ENCODE results near the gene S100A12. TPM values are rescaled to one million over a fixed set of nuclear protein-coding genes. Genes with fewer than 3 reads are reported as not detected.

S100A12 gene
- total RNA-seq, 1 donor from 2014 or later, result not detected

DNA sequence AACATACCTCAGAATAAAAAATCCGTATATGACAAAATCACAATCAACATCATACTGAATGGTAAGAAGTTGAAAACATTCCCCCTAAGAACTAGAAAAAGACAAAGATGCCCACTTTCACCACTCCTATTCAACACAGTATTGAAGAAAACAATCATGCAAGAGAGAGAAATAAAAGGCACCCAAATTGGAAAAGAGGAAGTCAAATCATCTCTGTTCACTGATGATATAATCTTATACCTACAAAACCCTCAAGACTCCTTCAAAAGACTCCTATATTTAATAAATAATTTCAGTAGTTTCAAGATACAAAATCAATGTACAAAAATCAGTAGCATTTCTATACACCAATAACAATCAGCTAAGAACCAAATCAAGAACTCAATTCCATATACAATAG, 41.5 kb downstream of the S100A12 start:
- Mint-ChIP-seq H3K9me3 (peaks cover 6% of the 10 kb centered on the region), H3K4me1 (no peaks in the 10 kb centered on the region), H3K27ac (no peak overlapping the region), H3K27me3 (peaks cover 29% of the 10 kb centered on the region), H3K4me3 (no peak overlapping the region), H3K36me3 (ENCODE audit: low read depth) (no peaks in the 10 kb centered on the region)
- intact Hi-C loops (cut with micrococcal nuclease), result no loop called here
- DNase-seq, result no peak

DNA sequence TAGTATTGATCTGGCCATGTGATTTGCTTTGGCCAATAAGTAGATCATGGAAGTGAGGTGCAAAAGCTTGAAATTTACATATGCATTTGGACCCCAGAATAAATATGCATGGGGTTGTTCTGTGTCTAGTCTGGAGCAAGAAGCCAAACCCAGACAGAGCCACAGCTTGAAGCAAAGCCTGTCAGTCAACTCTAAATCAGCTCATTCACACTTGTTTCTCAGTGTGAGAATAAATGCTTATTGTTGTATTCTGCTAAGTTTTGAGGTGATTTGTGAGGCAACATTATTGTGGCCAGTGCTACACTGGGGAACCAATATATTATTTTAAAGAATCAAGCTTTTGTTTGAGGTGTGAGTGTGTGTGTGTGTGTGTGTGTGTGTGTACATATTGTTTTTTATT, 50.5 kb downstream of the S100A12 start:
- Mint-ChIP-seq H3K4me1 (no peaks in the 10 kb centered on the region), H3K27me3 (peaks cover 10% of the 10 kb centered on the region), H3K36me3 (ENCODE audit: low read depth) (no peaks in the 10 kb centered on the region), H3K4me3 (no peak overlapping the region), H3K27ac (no peak overlapping the region), H3K9me3 (peaks cover under 1% of the 10 kb centered on the region)
- DNase-seq, result no peak
- intact Hi-C loops (cut with micrococcal nuclease), result no loop called here

Other genes with a start within 250 kb of the S100A12 start
- gene SPRR2G, start 224.7 kb downstream of the S100A12 start, total RNA-seq, result not detected in 2 replicates
- not detected in 2 replicates for gene LELP1, start 172.2 kb downstream of the S100A12 start, total RNA-seq
- not detected in 2 replicates for gene PRR9, start 158.0 kb downstream of the S100A12 start, total RNA-seq
- gene LORICRIN, start 115.9 kb downstream of the S100A12 start, total RNA-seq, result not detected in 2 replicates
- gene PGLYRP3, start 62.7 kb downstream of the S100A12 start, total RNA-seq, result not detected in 2 replicates
- gene PGLYRP4, start 26.8 kb downstream of the S100A12 start, total RNA-seq, result not detected in 2 replicates
- not detected in 2 replicates for gene S100A9, start 17.8 kb downstream of the S100A12 start, total RNA-seq
- gene S100A8, start 15.5 kb upstream of the S100A12 start, total RNA-seq, result not detected in 2 replicates
- gene S100A7A, start 40.9 kb upstream of the S100A12 start, total RNA-seq, result not detected in 2 replicates
- not detected in 2 replicates for gene S100A7, start 85.0 kb upstream of the S100A12 start, total RNA-seq
- gene S100A6, start 160.4 kb upstream of the S100A12 start, total RNA-seq, result 166 and 174 TPM in 2 replicates
- gene S100A5, start 165.3 kb upstream of the S100A12 start, total RNA-seq, result 2.3 and 2.6 TPM in 2 replicates
- 132 and 134 TPM in 2 replicates for gene S100A4, start 170.2 kb upstream of the S100A12 start, total RNA-seq
- not detected in 2 replicates for gene S100A3, start 173.6 kb upstream of the S100A12 start, total RNA-seq
- gene S100A2, start 190.2 kb upstream of the S100A12 start, total RNA-seq, result 0.40 and 1.2 TPM in 2 replicates
- gene S100A16, start 237.5 kb upstream of the S100A12 start, total RNA-seq, result not detected in 2 replicates
- not detected in 2 replicates for gene S100A14, start 240.7 kb upstream of the S100A12 start, total RNA-seq